Head of caudate nucleus (tissue), 42 donors: ENCODE data around the gene GCAT.

Experiments
- DNase-seq, 42 donors: peaks; one replicate each; pipeline versions ENCODE4 v3.0.0 to v3.0.0-alpha.2; 2020 to 2021; ENCODE audit warnings: mixed read lengths in 7 of 42
- intact Hi-C: fragments of 100-400 bp; cut with DNase I; formaldehyde crosslinking; loops from one replicate; pipeline ENCODE4 v1.15.0; 2022

Gene GCAT

GRCh38 chr22:37860796-37861421 lies 53.2 kb downstream of the GCAT start:
- DNase-seq = no peak
- intact Hi-C loops = no loop called here

GRCh38 chr22:37862570-37863325 lies 55.0 kb downstream of the GCAT start:
- DNase-seq = peak in 4 of 42 donors; percentile 11 to 26 (median 23)
- intact Hi-C loops = loop anchor here (2.0 kb wide), 1 partner anchor 44 kb away; no protein-coding TSS in a partner anchor

GRCh38 chr22:37865510-37865909 lies 57.8 kb downstream of the GCAT start:
- intact Hi-C loops = no loop called here
- DNase-seq = no peak
